Measurements from ENCODE around the gene KRTAP10-11.
"Not testable (repeated sequence)": the region's sequence is repeated elsewhere in the genome, so short reads cannot be mapped to it uniquely, and the experiment has no call there.

Gene KRTAP10-11

GRCh38 chr21:44670642-44671432 is 24.6 kb downstream of the KRTAP10-11 start:
- DNase-seq = no peak

GRCh38 chr21:44671911-44672310 is 25.7 kb downstream of the KRTAP10-11 start:
- no peak for DNase-seq

- DNase-seq = no peak
These were observed 31.7 kb downstream of the KRTAP10-11 start for GRCh38 chr21:44677881-44678280.

- no peak for DNase-seq
These were observed 34.9 kb downstream of the KRTAP10-11 start for GRCh38 chr21:44681152-44681551.

- DNase-seq = no peak
These were observed 35.8 kb downstream of the KRTAP10-11 start, which contains the start of gene KRTAP12-1 for GRCh38 chr21:44681861-44682579. Gene KRTAP12-1, minus strand, starts transcription at chr21:44682163. Its CDS starts 40 bp downstream, at chr21:44682123.

GRCh38 chr21:44682580-44683151 is 36.5 kb downstream of the KRTAP10-11 start:
- no peak for DNase-seq

GRCh38 chr21:44684077-44684476 is 37.9 kb downstream of the KRTAP10-11 start:
- no peak for DNase-seq

GRCh38 chr21:44684483-44684882 is 38.3 kb downstream of the KRTAP10-11 start:
- DNase-seq = no peak

GRCh38 chr21:44685050-44685449 is 38.8 kb downstream of the KRTAP10-11 start:
- DNase-seq = not testable (repeated sequence)

- no peak for DNase-seq
These were observed 40.0 kb downstream of the KRTAP10-11 start for GRCh38 chr21:44686000-44686781.

- DNase-seq = no peak
These were observed 40.8 kb downstream of the KRTAP10-11 start for GRCh38 chr21:44686843-44687561.

GRCh38 chr21:44687671-44688070 is 41.5 kb downstream of the KRTAP10-11 start:
- DNase-seq = no peak

GRCh38 chr21:44689740-44690139 is 43.5 kb downstream of the KRTAP10-11 start:
- DNase-seq = not testable (repeated sequence)

- no peak for DNase-seq
These were observed 45.5 kb downstream of the KRTAP10-11 start for GRCh38 chr21:44691686-44692085.

GRCh38 chr21:44692798-44693512 is 46.7 kb downstream of the KRTAP10-11 start:
- no peak for DNase-seq

GRCh38 chr21:44694776-44695175 is 48.6 kb downstream of the KRTAP10-11 start:
- DNase-seq = no peak

GRCh38 chr21:44695184-44695583 is 49.0 kb downstream of the KRTAP10-11 start:
- no peak for DNase-seq

- no peak for DNase-seq
These were observed 49.4 kb downstream of the KRTAP10-11 start for GRCh38 chr21:44695641-44696040.

- no peak for DNase-seq
These were observed 50.4 kb downstream of the KRTAP10-11 start for GRCh38 chr21:44696572-44696971.
